ENCODE measurements around the gene OFD1. TPM values are rescaled to one million over a fixed set of nuclear protein-coding genes. Genes with fewer than 3 reads are reported as not detected.
"Not testable (repeated sequence)": the region's sequence is repeated elsewhere in the genome, so short reads cannot be mapped to it uniquely, and the experiment has no call there.

Gene OFD1
- total and polyA plus RNA-seq, 12 donors, result 7.6 to 51.5 (median 9.2) TPM

DNA sequence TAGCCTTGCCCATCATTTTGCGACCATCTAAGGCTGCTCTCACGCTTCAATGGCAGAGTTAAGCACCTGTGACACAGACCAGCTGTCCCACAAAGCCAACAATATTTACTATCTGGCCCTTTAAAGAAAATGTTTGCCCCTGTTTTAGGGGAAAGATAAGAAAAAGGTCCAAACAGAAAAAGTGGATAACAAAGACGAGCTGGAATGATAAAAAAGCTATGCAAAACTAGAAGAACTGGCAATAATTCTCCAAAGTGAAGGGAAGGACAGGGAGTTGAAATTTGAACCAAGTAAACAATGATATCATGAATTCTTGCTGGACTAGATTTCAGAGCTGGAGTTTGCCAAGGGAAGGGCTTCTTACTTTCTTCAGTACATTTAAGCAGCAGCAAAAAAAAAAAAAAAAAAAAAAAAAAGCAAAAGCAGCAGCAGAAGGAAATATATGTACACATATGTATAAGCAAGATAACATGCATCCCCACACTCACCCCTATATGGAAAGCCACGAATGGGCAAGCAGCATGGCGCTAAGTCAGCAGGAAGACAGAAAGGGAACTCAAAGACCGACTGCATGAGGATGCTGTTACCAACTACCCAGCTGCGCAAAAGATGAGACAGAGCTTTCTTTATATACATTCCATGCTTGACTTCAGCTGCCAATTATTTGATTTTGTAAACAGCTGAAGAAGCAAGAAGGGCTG is 12.6 kb upstream of the OFD1 start:
- TF ChIP-seq CTCF (IDR thresholded peaks at IDR 0.05), result no peak
- intact Hi-C loops (cut with DNase I), result no loop called here
- peaks cover 0 to 4% (median 0%) of the 10 kb centered on the region in 7 donors for H3K27me3 ChIP-seq
- WGBS, 2 donors, result 53 to 54% methylated on average over 7 of the region's 7 CpGs
- peak in 1 of 8 donors; percentile 55 for ATAC-seq
- no peak overlapping the region for H3K4me3 ChIP-seq
- peaks cover 0 to 22% (median 0%) of the 10 kb centered on the region in 9 donors for H3K4me1 ChIP-seq
- H3K27ac ChIP-seq, result no peak overlapping the region
- no peak for DNase-seq
- H3K9me3 ChIP-seq, result no peaks in the 10 kb centered on the region
- H3K36me3 ChIP-seq, result peaks cover 0 to 24% (median 0%) of the 10 kb centered on the region in 9 donors

- H3K4me3 ChIP-seq; H3K27ac ChIP-seq; H3K9me3 ChIP-seq; ATAC-seq; intact Hi-C loops (cut with DNase I); H3K36me3 ChIP-seq; H3K27me3 ChIP-seq: not testable (repeated sequence)
- peaks cover 0 to 13% (median 0%) of the 10 kb centered on the region in 9 donors for H3K4me1 ChIP-seq
- DNase-seq, result peak in 1 of 2 donors; percentile 11
- 86 to 92% methylated on average over 8 to 9 of the region's 9 CpGs for WGBS, 2 donors
Measured at GRCh38 chrX:13724878-13725277, 9.7 kb upstream of the OFD1 start.

GRCh38 chrX:13726583-13726982 is 8.0 kb upstream of the OFD1 start:
- H3K9me3 ChIP-seq, result peaks cover 0 to 19% (median 0%) of the 10 kb centered on the region in 11 donors
- H3K4me3 ChIP-seq; DNase-seq; intact Hi-C loops (cut with DNase I); H3K36me3 ChIP-seq; H3K27me3 ChIP-seq; H3K27ac ChIP-seq; ATAC-seq: not testable (repeated sequence)
- peaks cover 0 to 15% (median 0%) of the 10 kb centered on the region in 9 donors for H3K4me1 ChIP-seq
- WGBS, 2 donors, result 96 to 97% methylated on average over 2 of the region's 2 CpGs

- not testable (repeated sequence) for ATAC-seq, H3K27ac ChIP-seq, H3K4me3 ChIP-seq, DNase-seq, H3K36me3 ChIP-seq
- intact Hi-C loops (cut with DNase I), result loop anchor here in 3 of 10 donors (5.0 kb wide), 4 partner anchors 38 to 78 kb away; partner anchors contain the start of genes TCEANC (in 2 of the 3) and RAB9A (in 1 of the 3)
- 95% methylated on average over 1 of the region's 1 CpG for WGBS, 2 donors
- H3K4me1 ChIP-seq, result peaks cover 0 to 32% (median 11%) of the 10 kb centered on the region in 9 donors
- H3K27me3 ChIP-seq, result peaks cover 0 to 21% (median 0%) of the 10 kb centered on the region in 7 donors
- peaks cover 0 to 19% (median 0%) of the 10 kb centered on the region in 11 donors for H3K9me3 ChIP-seq
Measured at GRCh38 chrX:13730523-13730922, 4.0 kb upstream of the OFD1 start.

GRCh38 chrX:13732246-13733067 is 2.1 kb upstream of the OFD1 start:
- TF ChIP-seq CTCF (IDR thresholded peaks at IDR 0.05), result no peak
- ATAC-seq (no peak), DNase-seq (no peak)
- Histone ChIP-seq H3K27me3 (peaks cover 0 to 30% (median 0%) of the 10 kb centered on the region in 7 donors), H3K9me3 (peaks cover 0 to 19% (median 0%) of the 10 kb centered on the region in 11 donors), H3K4me3 (no peak overlapping the region), H3K36me3 (peaks cover 0 to 7% (median 0%) of the 10 kb centered on the region in 9 donors), H3K27ac (peak overlapping the region in 4 of 10 donors; percentile 5 to 34 (median 20)), H3K4me1 (peaks cover 0 to 43% (median 11%) of the 10 kb centered on the region in 9 donors)
- intact Hi-C loops (cut with DNase I), result loop anchor here in 3 of 10 donors (5.0 kb wide), 4 partner anchors 40 to 80 kb away; partner anchors contain the start of genes TCEANC (in 2 of the 3) and RAB9A (in 1 of the 3)
- WGBS, 2 donors, result 51 to 55% methylated on average over 7 of the region's 7 CpGs
